ENCODE results near the gene RNF20. TPM values are rescaled to one million over a fixed set of nuclear protein-coding genes. Genes with fewer than 3 reads are reported as not detected.
A peak's percentile ranks its signal among the peaks of the same experiment; 100 is the strongest.

RNF20 gene
- polyA plus RNA-seq, 1 donor (not counting 4 experiments of a cell fraction or from before 2014, with no cell fraction given), result 28.8 TPM

- no peak for FAIRE-seq
- peaks cover 11% of the 10 kb centered on the region in 2 experiments for H3K36me3 ChIP-seq (ENCODE audit: control insufficient read depth in 2 of 2, extremely low read depth in 1 of 2, insufficient read depth in 2 of 2, low read length in 2 of 2)
- dilution Hi-C loops (cut with MboI; ENCODE audit: extremely low pct_ligation_motif_present, low sequenced_read_pairs), result no loop called here
These were observed 30.6 kb downstream of the RNF20 start for GRCh38 chr9:101564252-101564651.

GRCh38 chr9:101566904-101567724 is 33.5 kb downstream of the RNF20 start:
- no peak overlapping the region for H3K4me2 ChIP-seq (ENCODE audit: control insufficient read depth, extremely low read depth, insufficient read depth, low read depth, low read length)
- H3K9ac ChIP-seq (ENCODE audit: control insufficient read depth, extremely low read depth, insufficient read depth, low read length), result no peak overlapping the region
- H3K27ac ChIP-seq (ENCODE audit: control insufficient read depth, insufficient read depth, low read length), result no peak overlapping the region
- no peaks in the 10 kb centered on the region for H3K4me1 ChIP-seq (ENCODE audit: control insufficient read depth, extremely low read depth, insufficient read depth, low read length)
- no peak overlapping the region for H3K4me3 ChIP-seq (ENCODE audit: control insufficient read depth in 2 of 3, extremely low read depth in 1 of 3, insufficient read depth in 2 of 3, low read depth in 1 of 3, low read length in 3 of 3)
- no peaks in the 10 kb centered on the region for H3K27me3 ChIP-seq (ENCODE audit: control insufficient read depth, extremely low read depth, insufficient read depth, low read length)
- dilution Hi-C loops (cut with MboI; ENCODE audit: extremely low pct_ligation_motif_present, low sequenced_read_pairs), result no loop called here
- H2AFZ ChIP-seq (ENCODE audit: control insufficient read depth, low read length), result no peak overlapping the region
- DNase-seq (ENCODE audit: low read depth, low spot score), result no peak
- TF ChIP-seq EZH2 (IDR thresholded peaks at IDR 0.05; ENCODE audit: low read length) (no peak), CTCF (optimal IDR thresholded peaks at IDR 0.05 in 1 of 3, IDR thresholded peaks at IDR 0.05 in 1 of 3, conservative IDR thresholded peaks at IDR 0.05 in 1 of 3; ENCODE audit: extremely low read depth in 1 of 3, insufficient read depth in 2 of 3, low read length in 3 of 3) (peak; percentile 48 to 55 (median 52))
- H3K36me3 ChIP-seq (ENCODE audit: control insufficient read depth in 2 of 2, extremely low read depth in 1 of 2, insufficient read depth in 2 of 2, low read length in 2 of 2), result peaks cover 9 to 11% of the 10 kb centered on the region in 2 experiments
- no peaks in the 10 kb centered on the region for H3K9me3 ChIP-seq (ENCODE audit: control insufficient read depth, low read depth, low read length)
- FAIRE-seq, result peak; percentile 29
- no peaks in the 10 kb centered on the region for H3K79me2 ChIP-seq (ENCODE audit: control insufficient read depth, insufficient read depth, low read length)
- no peaks in the 10 kb centered on the region for H4K20me1 ChIP-seq (ENCODE audit: control insufficient read depth, extremely low read depth, insufficient read depth, low read length)
- H3K9me1 ChIP-seq (ENCODE audit: control insufficient read depth, extremely low read depth, insufficient read depth, low read length), result no peaks in the 10 kb centered on the region

More at GRCh38 chr9:101564252-101564651, 30.6 kb downstream of the RNF20 start:
- no peak for TF ChIP-seq EZH2 (IDR thresholded peaks at IDR 0.05; ENCODE audit: low read length)
- TF ChIP-seq CTCF (optimal IDR thresholded peaks at IDR 0.05 in 1 of 3, IDR thresholded peaks at IDR 0.05 in 1 of 3, conservative IDR thresholded peaks at IDR 0.05 in 1 of 3; ENCODE audit: extremely low read depth in 1 of 3, insufficient read depth in 2 of 3, low read length in 3 of 3), result no peak
- no peaks in the 10 kb centered on the region for H3K9me1 ChIP-seq (ENCODE audit: control insufficient read depth, extremely low read depth, insufficient read depth, low read length)
- no peaks in the 10 kb centered on the region for H3K4me1 ChIP-seq (ENCODE audit: control insufficient read depth, extremely low read depth, insufficient read depth, low read length)
- no peaks in the 10 kb centered on the region for H3K79me2 ChIP-seq (ENCODE audit: control insufficient read depth, insufficient read depth, low read length)
- no peaks in the 10 kb centered on the region for H3K27me3 ChIP-seq (ENCODE audit: control insufficient read depth, extremely low read depth, insufficient read depth, low read length)
- H3K4me2 ChIP-seq (ENCODE audit: control insufficient read depth, extremely low read depth, insufficient read depth, low read depth, low read length), result no peak overlapping the region
- H2AFZ ChIP-seq (ENCODE audit: control insufficient read depth, low read length), result no peak overlapping the region
- no peak overlapping the region for H3K4me3 ChIP-seq (ENCODE audit: control insufficient read depth in 2 of 3, extremely low read depth in 1 of 3, insufficient read depth in 2 of 3, low read depth in 1 of 3, low read length in 3 of 3)
- no peaks in the 10 kb centered on the region for H3K9me3 ChIP-seq (ENCODE audit: control insufficient read depth, low read depth, low read length)
- H3K27ac ChIP-seq (ENCODE audit: control insufficient read depth, insufficient read depth, low read length), result no peak overlapping the region
- DNase-seq (ENCODE audit: low read depth, low spot score), result no peak
- no peaks in the 10 kb centered on the region for H4K20me1 ChIP-seq (ENCODE audit: control insufficient read depth, extremely low read depth, insufficient read depth, low read length)
- no peak overlapping the region for H3K9ac ChIP-seq (ENCODE audit: control insufficient read depth, extremely low read depth, insufficient read depth, low read length)

Data from keratinocyte (primary cell).